Stimulated activated CD8-positive, alpha-beta memory T cell treated with anti-CD3 and anti-CD28 coated beads, Interleukin-4, amount 100 ng/mL, for 4 hours (primary cell): ENCODE data around the gene ARL5A.
A peak's percentile ranks its signal among the peaks of the same experiment; 100 is the strongest.
"Not testable (repeated sequence)": the region's sequence is repeated elsewhere in the genome, so short reads cannot be mapped to it uniquely, and the experiment has no call there.

ENCODE experiments used
- DNase-seq, 2 donors: peaks; one replicate each; pipeline ENCODE4 v3.0.0-alpha.2; 2020; ENCODE audit warnings: low read depth in 2 of 2, low spot score in 1 of 2

The ARL5A gene

GRCh38 chr2:151828143-151828889 lies at the start of gene ARL5A:
ARL5A (minus strand) TSS chr2:151828421; CDS start chr2:151828176, 245 bp downstream.
- peak; percentile 80 to 87 for DNase-seq

GRCh38 chr2:151875631-151876030 lies 47.4 kb upstream of the ARL5A start:
- not testable (repeated sequence) for DNase-seq

GRCh38 chr2:151872463-151872862 lies 44.2 kb upstream of the ARL5A start:
- no peak for DNase-seq

- no peak for DNase-seq
Observed at GRCh38 chr2:151869291-151869690, 41.1 kb upstream of the ARL5A start.

GRCh38 chr2:151862700-151863099 lies 34.5 kb upstream of the ARL5A start:
- no peak for DNase-seq

- no peak for DNase-seq
Observed at GRCh38 chr2:151861174-151861573, 33.0 kb upstream of the ARL5A start.

- no peak for DNase-seq
Observed at GRCh38 chr2:151860613-151861146, 32.5 kb upstream of the ARL5A start.

GRCh38 chr2:151860210-151860609 lies 32.0 kb upstream of the ARL5A start:
- no peak for DNase-seq

GRCh38 chr2:151857650-151858049 lies 29.4 kb upstream of the ARL5A start:
- no peak for DNase-seq

GRCh38 chr2:151855111-151855510 lies 26.9 kb upstream of the ARL5A start:
- no peak for DNase-seq

- no peak for DNase-seq
Observed at GRCh38 chr2:151853070-151853758, 25.0 kb upstream of the ARL5A start.

GRCh38 chr2:151852260-151853069 lies 24.2 kb upstream of the ARL5A start:
- DNase-seq: no peak

- DNase-seq: no peak
Observed at GRCh38 chr2:151851761-151852160, 23.5 kb upstream of the ARL5A start.

GRCh38 chr2:151849413-151850010 lies 21.3 kb upstream of the ARL5A start:
- DNase-seq: no peak

GRCh38 chr2:151845884-151846283 lies 17.7 kb upstream of the ARL5A start:
- no peak for DNase-seq

GRCh38 chr2:151845481-151845880 lies 17.3 kb upstream of the ARL5A start:
- DNase-seq: no peak

GRCh38 chr2:151844211-151844896 lies 16.1 kb upstream of the ARL5A start:
- no peak for DNase-seq

GRCh38 chr2:151843691-151844061 lies 15.5 kb upstream of the ARL5A start:
- DNase-seq: no peak

- no peak for DNase-seq
Observed at GRCh38 chr2:151842830-151843690, 14.8 kb upstream of the ARL5A start.

- no peak for DNase-seq
Observed at GRCh38 chr2:151841047-151841424, 12.8 kb upstream of the ARL5A start.
